Prostate gland (tissue), 2 donors: ENCODE data around the gene RAMACL.

Experiments used
- CTCF ChIP-seq, 4 experiments: fragments of 200-600 bp in 2 of 4; fragments of 450-650 bp in 2 of 4; sonication (generic) in 2 of 4; IDR thresholded peaks; 1 replicate in 3 of 4; 2 replicates in 1 of 4; pipeline ENCODE4 v1.5.1; 2016 to 2019; ENCODE audit warnings: antibody characterized with exemption in 4 of 4, mild to moderate bottlenecking in 2 of 4, moderate library complexity in 2 of 4
- POLR2A ChIP-seq: fragments of 450-650 bp; IDR thresholded peaks from one replicate; pipeline ENCODE4 v1.6.1; 2016; ENCODE audit warnings: antibody characterized with exemption, mild to moderate bottlenecking
- POLR2AphosphoS5 ChIP-seq: sonication (generic); formaldehyde crosslinking; IDR thresholded peaks from one replicate; pipeline ENCODE4 v1.6.1; 2017; ENCODE audit warnings: antibody characterized with exemption

- TF ChIP-seq CTCF (IDR thresholded peaks at IDR 0.05) = no peak
- no peak for TF ChIP-seq POLR2A
- peak; percentile 17 for TF ChIP-seq POLR2AphosphoS5
These were observed 15.4 kb downstream of the RAMACL start for GRCh38 chr6:166570929-166571713.
